PC-9 (cell line): Measurements from ENCODE around the gene KLRF1. TPM values are rescaled to one million over a fixed set of nuclear protein-coding genes. Genes with fewer than 3 reads are reported as not detected.

Experiments
- Bru-seq: library from RNA; stranded (reverse); fragments of 400-500 nt; gene quantifications from one replicate; lab custom pipeline; 2021; lab: Mats Ljungman, UMichigan
- BruChase-seq, 2 experiments: library from RNA; stranded (reverse); fragments of 400-500 nt; gene quantifications; one replicate each; lab custom pipeline; 2021; lab: Mats Ljungman, UMichigan
- BruUV-seq: library from RNA; stranded (reverse); fragments of 400-500 nt; replicated peaks from 2 replicates; lab custom pipeline; 2021; lab: Mats Ljungman, UMichigan
- CTCF ChIA-PET: fragments of 300-600 bp; sonication (Branson Sonifier 250); formaldehyde crosslinking; loops from one replicate; lab custom pipeline; 2022; ENCODE audit warnings: antibody characterized with exemption; lab: Charles Lee
- POLR2A ChIA-PET: fragments of 300-600 bp; sonication (Branson Sonifier 250); formaldehyde crosslinking; loops from one replicate; lab custom pipeline; 2022; ENCODE audit warnings: antibody characterized with exemption; ENCODE audit not compliant: unreplicated experiment; lab: Charles Lee
- DNase-seq, 2 experiments: peaks; one replicate each; pipeline versions ENCODE4 v3.0.0 to v3.0.0-alpha.2; 2015 to 2022; ENCODE audit warnings: mixed read lengths in 1 of 2
- H2AFZ ChIP-seq: fragments of 200-600 bp; sonication (generic); 2 replicates; pipeline ENCODE4 v1.8.1; 2017; ENCODE audit warnings: antibody characterized with exemption
- H3F3A ChIP-seq: fragments of 200-600 bp; sonication (generic); 2 replicates; pipeline ENCODE4 v1.8.1; 2017; ENCODE audit warnings: antibody characterized with exemption, mild to moderate bottlenecking, low read depth; ENCODE audit not compliant: insufficient read depth
- H3K27ac ChIP-seq: fragments of 200-600 bp; sonication (generic); 2 replicates; pipeline ENCODE4 v1.6.1; 2016; ENCODE audit warnings: mixed run types
- H3K27me3 ChIP-seq: fragments of 200-600 bp; sonication (generic); 2 replicates; pipeline ENCODE4 v1.6.1; 2016; ENCODE audit warnings: low read depth, mixed run types; ENCODE audit not compliant: insufficient read depth
- H3K36me3 ChIP-seq: fragments of 200-600 bp; sonication (generic); 2 replicates; pipeline ENCODE4 v1.6.1; 2016; ENCODE audit warnings: low read depth, mixed run types
- H3K4me1 ChIP-seq: fragments of 200-600 bp; sonication (generic); replicated peaks from 2 replicates; pipeline ENCODE4 v1.6.1; 2016; ENCODE audit warnings: mixed run types; ENCODE audit not compliant: insufficient read depth
- H3K4me2 ChIP-seq: fragments of 200-600 bp; sonication (generic); 2 replicates; pipeline ENCODE4 v1.6.1; 2017; ENCODE audit warnings: mixed run types
- H3K4me3 ChIP-seq: fragments of 200-600 bp; sonication (generic); 2 replicates; pipeline ENCODE4 v1.6.1; 2016; ENCODE audit warnings: mixed run types
- H3K79me2 ChIP-seq: fragments of 200-600 bp; sonication (generic); 2 replicates; pipeline ENCODE4 v1.6.1; 2017; ENCODE audit warnings: low read depth, mixed run types
- H3K9me2 ChIP-seq: fragments of 200-600 bp; sonication (generic); 2 replicates; pipeline ENCODE4 v1.8.1; 2017; ENCODE audit warnings: mild to moderate bottlenecking; ENCODE audit not compliant: insufficient read depth
- H3K9me3 ChIP-seq: fragments of 200-600 bp; sonication (generic); 2 replicates; pipeline ENCODE4 v1.8.1; 2016; ENCODE audit warnings: low read depth; ENCODE audit not compliant: insufficient read depth
- H4K20me1 ChIP-seq: fragments of 200-600 bp; sonication (generic); 2 replicates; pipeline ENCODE4 v1.8.1; 2017; ENCODE audit not compliant: insufficient read depth
- EZH2 ChIP-seq: fragments of 200-600 bp; sonication (generic); IDR thresholded peaks from 2 replicates; pipeline ENCODE4 v1.8.0; 2017; ENCODE audit warnings: antibody characterized with exemption, low read depth
- intact Hi-C: fragments of 100-400 bp; cut with micrococcal nuclease; formaldehyde crosslinking; loops from one replicate; pipeline ENCODE4 v1.10.0; 2022; ENCODE audit not compliant: unreplicated experiment
- long read RNA-seq: library from polyadenylated mRNA; stranded (forward); transcript quantifications from one replicate; pipeline ENCODE4 v2.0.0, GENCODE V29; 2022
- total RNA-seq: library from RNA; stranded (reverse); gene quantifications from 2 replicates; pipeline ENCODE4 v1.2.3, GENCODE V29; 2021
- TF ChIP-seq, protein P1 (sequence below): fragments of 200-600 bp; sonication (generic); conservative IDR thresholded peaks from 2 replicates; pipeline ENCODE4 v1.6.1; 2017; ENCODE audit warnings: mixed run types, antibody characterized with exemption, mild to moderate bottlenecking, moderate library complexity

The KLRF1 gene, protein sequence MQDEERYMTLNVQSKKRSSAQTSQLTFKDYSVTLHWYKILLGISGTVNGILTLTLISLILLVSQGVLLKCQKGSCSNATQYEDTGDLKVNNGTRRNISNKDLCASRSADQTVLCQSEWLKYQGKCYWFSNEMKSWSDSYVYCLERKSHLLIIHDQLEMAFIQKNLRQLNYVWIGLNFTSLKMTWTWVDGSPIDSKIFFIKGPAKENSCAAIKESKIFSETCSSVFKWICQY
- total RNA-seq (not detected in 2 replicates), Bru-seq, nascent RNA (not detected), BruChase-seq, experiment 1, labeled RNA remaining after a 2-hour chase (percentile 8 among the genes with signal in this experiment), BruChase-seq, experiment 2, labeled RNA remaining after a 6-hour chase (not detected)
- long read RNA-seq, result 0 reads

DNA sequence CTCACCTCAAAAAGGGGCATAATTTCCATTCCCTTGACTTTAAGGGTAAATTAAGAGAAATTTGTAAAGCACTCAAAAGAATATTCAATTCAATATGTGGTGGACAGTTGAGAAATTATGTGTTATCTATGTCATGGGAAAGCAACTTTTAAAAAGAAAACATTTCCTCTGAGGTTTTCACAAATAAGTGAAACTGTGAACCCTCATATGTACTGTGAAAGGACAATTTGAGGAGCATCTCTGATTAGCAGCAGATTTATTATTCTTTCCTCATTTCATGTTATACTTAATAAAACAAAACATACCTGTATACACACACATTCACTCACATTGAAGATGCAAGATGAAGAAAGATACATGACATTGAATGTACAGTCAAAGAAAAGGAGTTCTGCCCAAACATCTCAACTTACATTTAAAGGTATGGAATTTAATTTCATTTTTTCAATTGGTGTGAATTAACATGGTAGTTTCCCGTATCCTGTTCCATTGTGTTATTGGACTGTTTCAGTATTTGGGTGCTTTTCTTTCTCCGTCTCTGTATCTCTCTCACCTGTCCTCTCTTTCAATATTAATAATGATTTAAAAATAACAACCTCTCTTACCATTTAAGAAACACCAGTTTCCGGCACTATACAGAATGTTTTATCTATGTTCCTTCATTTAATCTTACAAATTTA, at the start of gene KLRF1:
Gene KLRF1 (plus strand): TSS at position 273 of the 680 bp plus-strand sequence. CDS start 64 bp downstream, at position 337.
- Histone ChIP-seq H3K4me1 (no peaks in the 10 kb centered on the region), H2AFZ (no peak within 1 kb of the TSS), H3K79me2 (no peaks in the 10 kb centered on the region), H3K4me2 (no peak within 1 kb of the TSS), H3K27me3 (no peaks in the 10 kb centered on the region), H3F3A (no peaks in the 10 kb centered on the region), H3K9me3 (no peaks in the 10 kb centered on the region), H3K9me2 (no peaks in the 10 kb centered on the region), H4K20me1 (no peaks in the 10 kb centered on the region), H3K36me3 (no peaks in the 10 kb centered on the region), H3K27ac (no peak within 1 kb of the TSS), H3K4me3 (no peak within 1 kb of the TSS)
- no peak for DNase-seq
- BruUV-seq, result no TSS peak
- intact Hi-C loops, result no loop called here
- CTCF ChIA-PET, result no interaction called here
- POLR2A ChIA-PET, result no interaction called here
- TF ChIP-seq EZH2, result no peak
- TF ChIP-seq, protein P1, sequence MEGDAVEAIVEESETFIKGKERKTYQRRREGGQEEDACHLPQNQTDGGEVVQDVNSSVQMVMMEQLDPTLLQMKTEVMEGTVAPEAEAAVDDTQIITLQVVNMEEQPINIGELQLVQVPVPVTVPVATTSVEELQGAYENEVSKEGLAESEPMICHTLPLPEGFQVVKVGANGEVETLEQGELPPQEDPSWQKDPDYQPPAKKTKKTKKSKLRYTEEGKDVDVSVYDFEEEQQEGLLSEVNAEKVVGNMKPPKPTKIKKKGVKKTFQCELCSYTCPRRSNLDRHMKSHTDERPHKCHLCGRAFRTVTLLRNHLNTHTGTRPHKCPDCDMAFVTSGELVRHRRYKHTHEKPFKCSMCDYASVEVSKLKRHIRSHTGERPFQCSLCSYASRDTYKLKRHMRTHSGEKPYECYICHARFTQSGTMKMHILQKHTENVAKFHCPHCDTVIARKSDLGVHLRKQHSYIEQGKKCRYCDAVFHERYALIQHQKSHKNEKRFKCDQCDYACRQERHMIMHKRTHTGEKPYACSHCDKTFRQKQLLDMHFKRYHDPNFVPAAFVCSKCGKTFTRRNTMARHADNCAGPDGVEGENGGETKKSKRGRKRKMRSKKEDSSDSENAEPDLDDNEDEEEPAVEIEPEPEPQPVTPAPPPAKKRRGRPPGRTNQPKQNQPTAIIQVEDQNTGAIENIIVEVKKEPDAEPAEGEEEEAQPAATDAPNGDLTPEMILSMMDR, result no peak

DNA sequence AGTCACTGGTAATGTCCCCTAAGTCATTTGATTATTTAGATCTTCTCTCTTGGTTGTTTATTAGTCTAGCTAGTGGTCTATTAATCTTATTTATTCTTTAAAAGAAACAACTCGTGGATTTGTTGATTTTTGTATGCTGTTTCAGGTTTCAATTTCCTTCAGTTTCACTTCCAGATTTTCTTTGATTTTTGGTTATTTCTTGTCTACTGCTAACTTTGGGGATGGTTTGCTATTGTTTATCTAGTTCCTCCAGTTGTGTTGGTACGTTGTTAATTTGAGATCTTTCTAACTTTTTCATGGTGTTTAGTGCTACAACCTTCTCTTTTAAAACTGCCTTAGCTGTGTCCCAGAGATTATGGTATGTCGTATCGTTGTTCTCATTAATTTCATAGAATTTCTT, 48.1 kb upstream of the KLRF1 start:
- no peaks in the 10 kb centered on the region for H3F3A ChIP-seq
- intact Hi-C loops, result no loop called here
- H3K27me3 ChIP-seq, result no peaks in the 10 kb centered on the region
- DNase-seq, result no peak
- H3K4me2 ChIP-seq, result no peak overlapping the region
- TF ChIP-seq, protein P1, result no peak
- TF ChIP-seq EZH2, result no peak
- no peaks in the 10 kb centered on the region for H3K36me3 ChIP-seq
- H3K4me3 ChIP-seq, result no peak overlapping the region
- ChIA-PET POLR2A (no interaction called here), CTCF (interaction anchor here (0.6 kb wide), 1 partner anchor 9 kb away, joined by 8 read pairs; no protein-coding TSS in a partner anchor)
- H3K27ac ChIP-seq, result no peak overlapping the region
- no peaks in the 10 kb centered on the region for H3K79me2 ChIP-seq
- H4K20me1 ChIP-seq, result no peaks in the 10 kb centered on the region
- H3K4me1 ChIP-seq, result peaks cover 6% of the 10 kb centered on the region
- H3K9me2 ChIP-seq, result no peaks in the 10 kb centered on the region
- no TSS peak for BruUV-seq
- H3K9me3 ChIP-seq, result no peaks in the 10 kb centered on the region
- no peak overlapping the region for H2AFZ ChIP-seq

DNA sequence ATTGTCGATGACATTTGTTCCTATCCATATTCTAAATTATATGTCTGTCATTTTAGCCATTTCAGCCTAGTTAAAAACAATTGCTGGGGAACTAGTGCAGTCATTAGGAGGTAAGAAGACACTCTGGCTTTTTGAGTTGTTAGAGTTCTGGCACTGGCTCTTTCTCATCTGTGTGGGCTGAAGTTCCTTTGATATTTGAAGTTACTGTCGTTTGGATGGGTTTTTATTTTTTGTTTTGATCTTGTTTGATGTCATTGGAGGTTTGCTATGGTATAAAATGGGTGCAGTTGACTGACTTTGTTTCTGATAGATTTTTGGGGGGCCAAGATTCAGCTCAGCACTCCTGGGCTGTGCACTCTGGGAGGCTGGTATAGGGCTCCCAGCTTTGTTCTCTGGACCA, 45.9 kb upstream of the KLRF1 start:
- TF ChIP-seq EZH2, result no peak
- TF ChIP-seq, protein P1, result no peak
- H3K9me2 ChIP-seq, result no peaks in the 10 kb centered on the region
- no TSS peak for BruUV-seq
- no peak for DNase-seq
- H3K9me3 ChIP-seq, result no peaks in the 10 kb centered on the region
- no peaks in the 10 kb centered on the region for H4K20me1 ChIP-seq
- no peaks in the 10 kb centered on the region for H3K4me1 ChIP-seq
- no peaks in the 10 kb centered on the region for H3K36me3 ChIP-seq
- no peak overlapping the region for H3K27ac ChIP-seq
- POLR2A ChIA-PET, result no interaction called here
- CTCF ChIA-PET, result interaction anchor here (0.6 to 1.0 kb wide), 2 partner anchors 13 to 245 kb away, joined by 3 to 14 read pairs; no protein-coding TSS in a partner anchor
- H3F3A ChIP-seq, result no peaks in the 10 kb centered on the region
- no peak overlapping the region for H3K4me2 ChIP-seq
- intact Hi-C loops, result no loop called here
- H3K79me2 ChIP-seq, result no peaks in the 10 kb centered on the region
- no peak overlapping the region for H3K4me3 ChIP-seq
- no peaks in the 10 kb centered on the region for H3K27me3 ChIP-seq
- H2AFZ ChIP-seq, result no peak overlapping the region
